ENCODE measurements around the gene ZEB2.

Gene ZEB2

GRCh38 chr2:144484201-144484948, 35.5 kb downstream of the ZEB2 start:
- H3K4me3 ChIP-seq (ENCODE audit: low read length): no peak overlapping the region
- TF ChIP-seq CTCF (conservative IDR thresholded peaks at IDR 0.05; ENCODE audit: low read length): no peak
- peak; percentile 63 for DNase-seq (ENCODE audit: low read depth)

- DNase-seq (ENCODE audit: low read depth): no peak
Measured at GRCh38 chr2:144481666-144482065, 38.3 kb downstream of the ZEB2 start.

GRCh38 chr2:144481109-144481508, 38.8 kb downstream of the ZEB2 start:
- H3K4me3 ChIP-seq (ENCODE audit: low read length): no peak overlapping the region
- DNase-seq (ENCODE audit: low read depth): no peak
- TF ChIP-seq CTCF (conservative IDR thresholded peaks at IDR 0.05; ENCODE audit: low read length): no peak

More at GRCh38 chr2:144481666-144482065, 38.3 kb downstream of the ZEB2 start:
- H3K4me3 ChIP-seq (ENCODE audit: low read length): no peak overlapping the region
- no peak for TF ChIP-seq CTCF (conservative IDR thresholded peaks at IDR 0.05; ENCODE audit: low read length)

GRCh38 chr2:144480285-144480684, 39.6 kb downstream of the ZEB2 start:
- no peak overlapping the region for H3K4me3 ChIP-seq (ENCODE audit: low read length)
- peak; percentile 73 for DNase-seq (ENCODE audit: low read depth)
- TF ChIP-seq CTCF (conservative IDR thresholded peaks at IDR 0.05; ENCODE audit: low read length): no peak

GRCh38 chr2:144479659-144480058, 40.3 kb downstream of the ZEB2 start:
- TF ChIP-seq CTCF (conservative IDR thresholded peaks at IDR 0.05; ENCODE audit: low read length): no peak
- no peak overlapping the region for H3K4me3 ChIP-seq (ENCODE audit: low read length)
- no peak for DNase-seq (ENCODE audit: low read depth)

GRCh38 chr2:144479138-144479537, 40.8 kb downstream of the ZEB2 start:
- no peak overlapping the region for H3K4me3 ChIP-seq (ENCODE audit: low read length)
- peak; percentile 84 for DNase-seq (ENCODE audit: low read depth)
- no peak for TF ChIP-seq CTCF (conservative IDR thresholded peaks at IDR 0.05; ENCODE audit: low read length)

GRCh38 chr2:144477957-144478311, 42.0 kb downstream of the ZEB2 start:
- no peak for DNase-seq (ENCODE audit: low read depth)
- H3K4me3 ChIP-seq (ENCODE audit: low read length): no peak overlapping the region
- no peak for TF ChIP-seq CTCF (conservative IDR thresholded peaks at IDR 0.05; ENCODE audit: low read length)

Measured in AG10803 (cell line).